ENCODE results near the gene CACHD1.

GRCh38 chr1:64489707-64490106 lies 19.8 kb downstream of the CACHD1 start:
- TF ChIP-seq, protein P1, sequence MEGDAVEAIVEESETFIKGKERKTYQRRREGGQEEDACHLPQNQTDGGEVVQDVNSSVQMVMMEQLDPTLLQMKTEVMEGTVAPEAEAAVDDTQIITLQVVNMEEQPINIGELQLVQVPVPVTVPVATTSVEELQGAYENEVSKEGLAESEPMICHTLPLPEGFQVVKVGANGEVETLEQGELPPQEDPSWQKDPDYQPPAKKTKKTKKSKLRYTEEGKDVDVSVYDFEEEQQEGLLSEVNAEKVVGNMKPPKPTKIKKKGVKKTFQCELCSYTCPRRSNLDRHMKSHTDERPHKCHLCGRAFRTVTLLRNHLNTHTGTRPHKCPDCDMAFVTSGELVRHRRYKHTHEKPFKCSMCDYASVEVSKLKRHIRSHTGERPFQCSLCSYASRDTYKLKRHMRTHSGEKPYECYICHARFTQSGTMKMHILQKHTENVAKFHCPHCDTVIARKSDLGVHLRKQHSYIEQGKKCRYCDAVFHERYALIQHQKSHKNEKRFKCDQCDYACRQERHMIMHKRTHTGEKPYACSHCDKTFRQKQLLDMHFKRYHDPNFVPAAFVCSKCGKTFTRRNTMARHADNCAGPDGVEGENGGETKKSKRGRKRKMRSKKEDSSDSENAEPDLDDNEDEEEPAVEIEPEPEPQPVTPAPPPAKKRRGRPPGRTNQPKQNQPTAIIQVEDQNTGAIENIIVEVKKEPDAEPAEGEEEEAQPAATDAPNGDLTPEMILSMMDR (IDR thresholded peaks at IDR 0.05), result no peak
- no peak for TF ChIP-seq EP300 (IDR thresholded peaks at IDR 0.05)
- TF ChIP-seq POLR2A (IDR thresholded peaks at IDR 0.05), result no peak
- TF ChIP-seq POLR2AphosphoS5 (IDR thresholded peaks at IDR 0.05), result no peak
